ENCODE measurements around the gene IKZF3.
"Not testable (repeated sequence)": the region's sequence is repeated elsewhere in the genome, so short reads cannot be mapped to it uniquely, and the experiment has no call there.

The IKZF3 gene

GRCh38 chr17:39739885-39740356 lies 124.2 kb downstream of the IKZF3 start:
- no peak for DNase-seq (ENCODE audit: low read depth)

GRCh38 chr17:39738983-39739884 lies 124.9 kb downstream of the IKZF3 start:
- peak; percentile 68 for DNase-seq (ENCODE audit: low read depth)

DNA sequence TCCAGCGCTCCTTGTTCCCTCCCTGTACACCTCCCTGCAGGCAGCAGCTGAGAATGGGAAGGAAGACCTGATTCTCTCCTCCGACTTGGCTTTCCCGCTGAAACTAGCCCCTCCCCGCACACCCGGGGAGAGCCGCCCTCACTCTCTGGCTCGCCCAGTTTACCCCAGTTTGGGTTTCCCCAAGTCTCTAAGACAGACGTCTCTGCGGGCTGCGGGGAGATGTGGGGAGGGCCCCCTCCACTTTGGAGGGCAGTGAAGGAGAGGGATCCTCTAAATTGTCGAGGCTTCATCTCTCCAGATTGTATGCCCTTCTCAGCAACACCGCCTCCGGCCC lies 125.6 kb downstream of the IKZF3 start:
- DNase-seq (ENCODE audit: low read depth), result no peak

GRCh38 chr17:39737760-39738567 lies 126.1 kb downstream of the IKZF3 start, which contains the start of gene GRB7:
TSS of gene GRB7 (plus strand) at chr17:39737938. CDS start at chr17:39742302, 4,364 bp downstream.
- DNase-seq (ENCODE audit: low read depth), result no peak

DNA sequence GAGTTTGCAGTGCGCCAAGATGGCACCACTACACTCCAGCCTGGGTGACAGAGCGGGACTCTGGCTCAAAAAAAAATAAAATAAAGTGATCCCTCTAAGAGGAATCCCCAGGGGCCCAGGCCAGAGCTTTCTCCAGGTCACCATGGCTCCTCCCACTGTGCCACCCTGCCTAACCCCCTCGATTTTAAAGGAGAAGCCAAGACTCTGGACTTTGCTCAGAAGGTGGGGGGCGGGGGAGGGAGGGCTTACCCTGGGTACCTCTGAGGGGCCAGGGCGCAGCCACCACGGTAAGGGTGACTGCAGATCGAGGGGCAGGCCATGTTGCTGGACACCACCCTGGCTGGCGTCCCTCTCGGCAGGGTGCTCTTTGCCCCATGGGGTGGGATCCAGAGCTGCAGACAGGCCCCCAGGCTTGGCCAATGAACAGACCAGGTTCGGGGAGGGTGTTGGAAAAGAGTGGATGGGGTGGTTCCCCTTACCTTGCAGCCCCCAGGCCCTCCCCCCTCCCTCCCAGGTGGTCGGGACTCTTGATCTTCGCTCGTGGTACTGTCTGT lies 126.8 kb downstream of the IKZF3 start:
- DNase-seq (ENCODE audit: low read depth), result no peak

DNA sequence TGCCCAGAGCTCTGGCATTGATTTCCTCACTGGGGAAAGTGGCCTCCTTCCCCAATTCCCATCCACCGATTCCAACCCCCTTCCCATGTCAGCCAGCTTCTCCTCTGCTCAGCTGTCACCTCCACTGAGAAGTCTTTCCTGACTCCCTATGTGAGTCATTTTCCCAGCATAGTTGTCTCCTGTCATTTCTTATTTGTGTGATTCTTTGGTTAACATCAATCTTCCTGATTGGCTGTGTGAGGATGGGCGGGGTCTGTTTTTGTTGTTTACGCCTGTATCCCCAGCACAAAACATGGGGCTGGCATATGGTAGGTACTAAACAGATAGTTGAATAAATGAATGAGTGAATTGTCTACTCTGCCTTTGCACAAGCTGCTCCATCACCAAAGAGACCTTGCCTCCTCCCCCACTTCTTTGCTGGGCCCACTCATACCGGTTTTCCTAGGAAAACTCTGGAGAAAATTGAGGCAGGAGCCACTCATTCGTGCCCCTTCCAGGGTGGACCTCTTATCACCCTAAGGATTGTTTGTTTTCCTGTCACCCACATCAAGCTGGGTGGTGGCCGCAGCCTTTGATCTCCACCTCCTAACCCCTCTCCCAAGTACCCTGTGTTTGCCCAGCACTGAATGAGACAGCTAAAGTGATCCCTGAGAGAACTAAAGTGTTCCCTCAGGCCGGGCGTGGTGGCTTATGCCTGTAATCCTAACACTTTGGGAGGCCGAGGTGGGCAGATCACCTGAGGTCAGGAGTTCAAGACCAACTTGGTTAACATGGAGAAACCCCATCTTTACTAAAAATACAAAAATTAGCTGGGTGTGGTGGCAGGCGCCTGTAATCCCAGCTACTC lies 127.6 kb downstream of the IKZF3 start:
- DNase-seq (ENCODE audit: low read depth), result peak; percentile 55

- DNase-seq (ENCODE audit: low read depth), result no peak
Observed at GRCh38 chr17:39735882-39736281, 128.2 kb downstream of the IKZF3 start.

DNA sequence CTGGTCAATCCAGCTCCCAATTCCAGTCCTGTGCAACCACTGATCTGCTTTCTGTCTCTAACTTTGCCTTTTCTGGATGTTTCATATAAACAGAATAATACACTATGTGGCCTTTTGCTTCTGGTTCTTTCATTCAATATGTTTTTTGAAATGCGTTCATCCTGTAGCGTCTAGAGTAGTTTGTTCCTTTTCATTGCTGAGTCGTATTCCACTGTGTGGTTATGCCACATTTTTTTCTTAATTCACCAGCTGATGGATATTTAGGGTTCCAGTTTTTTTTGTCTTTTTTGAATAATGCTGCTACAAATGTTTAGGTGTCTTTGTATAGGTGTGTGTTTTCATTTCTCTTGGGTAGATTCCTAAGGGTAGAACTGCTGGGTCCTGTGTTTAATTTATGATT lies 131.5 kb downstream of the IKZF3 start:
- DNase-seq (ENCODE audit: low read depth), result no peak

DNA sequence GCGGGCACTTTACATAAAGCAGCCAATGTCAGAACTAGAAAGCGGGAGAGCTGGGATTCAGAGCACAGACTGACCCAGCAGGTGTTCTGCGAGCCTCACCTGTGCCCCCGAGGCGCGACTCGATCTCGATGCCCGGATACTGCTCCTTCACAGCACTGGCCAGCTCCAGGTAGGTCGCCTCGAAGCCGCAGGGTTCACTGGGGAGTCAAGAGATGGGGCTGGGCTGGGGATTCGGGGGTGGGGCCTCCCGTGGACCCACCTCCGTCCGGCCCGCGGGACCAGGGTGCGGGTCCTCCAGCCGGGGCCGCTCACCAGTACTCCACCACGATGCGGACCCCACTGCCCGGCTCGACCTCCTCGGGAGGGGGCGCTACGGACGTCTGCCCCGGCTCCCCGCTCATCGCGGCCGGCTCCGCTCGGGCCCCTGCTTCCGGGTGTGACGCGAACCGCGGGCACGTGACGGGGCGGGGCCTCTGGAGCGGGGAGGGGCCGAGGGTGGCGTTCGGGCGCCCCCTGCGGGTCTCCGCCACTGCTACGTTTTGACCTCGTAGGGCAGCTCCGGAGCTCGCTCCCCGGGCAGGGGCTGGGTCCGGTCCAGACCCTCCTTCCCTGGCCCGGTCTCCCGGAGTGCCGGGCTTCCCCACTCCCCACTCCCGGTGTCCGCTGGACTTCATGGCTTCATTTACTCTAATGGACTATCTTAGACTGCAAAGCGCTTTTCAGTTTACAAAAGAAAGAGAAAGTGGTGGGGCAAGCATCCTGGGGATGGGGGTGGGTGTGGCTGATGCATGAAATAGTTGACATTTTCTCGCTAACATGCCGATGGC lies 133.8 kb downstream of the IKZF3 start, which contains the start of gene MIEN1:
Gene MIEN1 (minus strand): TSS at position 438 of the 827 bp plus-strand sequence. CDS start 37 bp downstream, at position 401.
- peak; percentile 82 for DNase-seq (ENCODE audit: low read depth)

DNA sequence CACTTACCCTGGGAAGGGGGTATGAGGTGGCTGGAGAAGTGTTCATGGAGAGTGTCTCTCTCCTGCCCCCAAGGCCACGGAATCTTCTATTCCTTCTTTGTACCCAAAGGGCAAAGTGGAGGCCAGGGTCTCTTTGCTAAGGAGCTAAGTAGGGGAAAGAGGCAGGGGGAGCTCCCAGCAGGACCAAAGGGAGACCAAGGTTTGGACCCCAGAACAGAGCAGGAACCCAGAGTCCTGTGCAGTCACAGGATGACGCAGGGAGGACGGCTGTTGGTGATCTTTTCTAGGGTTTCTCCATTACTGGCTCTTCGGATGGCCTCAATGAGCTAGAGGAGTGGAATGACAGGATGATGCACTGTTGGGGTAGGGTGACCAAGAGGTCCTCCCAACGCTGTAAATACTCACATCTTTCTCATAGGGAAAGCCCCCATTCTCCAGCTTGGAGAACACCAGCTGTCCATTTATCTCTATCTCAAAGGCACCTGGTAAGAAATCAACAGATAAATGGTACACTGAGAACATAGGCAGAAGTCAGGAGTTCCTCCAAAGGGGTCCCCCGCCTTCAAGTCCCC lies 134.7 kb downstream of the IKZF3 start:
- DNase-seq (ENCODE audit: low read depth), result peak; percentile 26

- no peak for DNase-seq (ENCODE audit: low read depth)
Observed at GRCh38 chr17:39727556-39727955, 136.6 kb downstream of the IKZF3 start.

- no peak for DNase-seq (ENCODE audit: low read depth)
Observed at GRCh38 chr17:39726617-39727016, 137.5 kb downstream of the IKZF3 start.

GRCh38 chr17:39725923-39726322 lies 138.2 kb downstream of the IKZF3 start:
- DNase-seq (ENCODE audit: low read depth), result not testable (repeated sequence)

GRCh38 chr17:39724731-39725130 lies 139.4 kb downstream of the IKZF3 start:
- no peak for DNase-seq (ENCODE audit: low read depth)

DNA sequence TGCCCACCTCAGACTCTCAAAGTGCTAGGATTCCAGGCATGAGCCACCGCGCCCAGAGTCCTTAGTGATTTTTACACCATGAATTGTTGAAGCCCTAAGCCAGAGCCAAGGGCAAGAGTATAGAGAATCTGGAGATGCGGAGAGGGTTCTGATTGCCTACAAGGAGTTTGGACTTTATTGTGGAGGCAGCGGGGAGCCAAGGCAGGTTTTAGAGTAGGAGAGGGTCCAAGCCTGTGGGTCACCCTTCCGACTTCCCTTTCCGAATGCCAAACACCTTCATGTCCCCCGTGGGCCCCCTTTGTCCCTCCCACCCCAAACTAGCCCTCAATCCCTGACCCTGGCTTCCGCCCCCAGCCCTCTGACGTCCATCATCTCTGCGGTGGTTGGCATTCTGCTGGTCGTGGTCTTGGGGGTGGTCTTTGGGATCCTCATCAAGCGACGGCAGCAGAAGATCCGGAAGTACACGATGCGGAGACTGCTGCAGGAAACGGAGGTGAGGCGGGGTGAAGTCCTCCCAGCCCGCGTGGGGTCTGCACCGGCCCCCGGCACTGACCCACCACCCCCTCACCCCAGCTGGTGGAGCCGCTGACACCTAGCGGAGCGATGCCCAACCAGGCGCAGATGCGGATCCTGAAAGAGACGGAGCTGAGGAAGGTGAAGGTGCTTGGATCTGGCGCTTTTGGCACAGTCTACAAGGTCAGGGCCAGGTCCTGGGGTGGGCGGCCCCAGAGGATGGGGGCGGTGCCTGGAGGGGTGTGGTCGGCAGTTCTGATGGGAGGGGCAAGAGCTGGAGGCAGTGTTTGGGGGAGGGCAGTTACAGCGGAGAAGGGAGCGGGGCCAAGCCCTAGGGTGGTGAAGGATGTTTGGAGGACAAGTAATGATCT lies 140.9 kb downstream of the IKZF3 start:
- no peak for DNase-seq (ENCODE audit: low read depth)

DNA sequence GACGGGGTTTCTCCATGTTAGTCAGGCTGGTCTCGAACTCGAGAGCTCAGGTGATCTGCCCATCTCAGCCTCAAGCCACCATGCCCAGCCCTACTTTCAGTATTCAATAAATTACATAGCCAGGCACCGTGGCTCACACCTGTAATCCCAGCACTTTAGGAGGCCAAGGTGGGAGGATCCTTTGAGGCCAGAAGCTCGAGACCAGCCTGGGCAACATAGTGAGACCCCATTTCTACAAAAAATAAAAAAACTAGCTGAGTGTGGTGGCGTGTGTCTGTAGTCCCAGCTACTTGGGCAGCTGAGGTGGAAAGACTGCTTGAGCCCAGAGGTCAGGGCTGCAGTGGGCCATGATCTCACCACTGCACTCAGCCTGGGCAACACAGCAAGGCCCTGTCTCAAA lies 142.0 kb downstream of the IKZF3 start:
- no peak for DNase-seq (ENCODE audit: low read depth)

DNA sequence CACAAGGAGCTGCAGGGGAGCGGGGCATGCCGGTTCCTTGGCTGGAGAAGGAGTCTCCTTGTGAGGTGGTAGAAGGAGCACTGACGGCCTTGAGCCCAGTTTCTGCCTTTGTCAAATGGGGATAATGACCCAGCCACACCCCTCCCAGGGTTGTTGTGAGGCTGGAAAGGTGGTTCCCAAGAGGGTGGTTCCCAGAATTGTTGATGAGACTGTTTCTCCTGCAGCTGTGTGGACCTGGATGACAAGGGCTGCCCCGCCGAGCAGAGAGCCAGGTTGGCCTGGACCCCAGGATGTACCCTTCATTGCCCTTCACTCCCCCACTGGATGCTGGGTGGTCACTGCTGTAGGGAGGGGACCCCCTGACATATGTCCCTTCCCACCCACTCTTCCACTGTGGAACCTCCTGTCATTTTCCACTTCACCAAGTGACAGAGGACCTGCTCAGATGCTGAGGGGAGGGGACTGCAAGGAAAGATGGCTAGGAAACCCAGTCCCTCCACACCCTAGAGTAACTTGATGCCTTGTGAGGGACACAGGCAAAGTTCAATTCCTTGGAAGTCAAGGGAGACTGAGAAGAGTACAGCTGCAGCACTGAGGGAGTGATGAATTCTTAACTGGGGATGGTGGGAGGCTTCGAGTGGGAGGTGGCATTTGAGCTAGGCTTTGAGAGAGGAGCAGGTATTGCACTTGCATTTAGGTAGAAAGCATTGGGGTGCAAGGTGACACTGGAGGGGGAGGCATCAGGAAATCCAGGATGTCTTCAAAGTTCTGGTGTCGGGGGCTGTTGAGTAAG lies 144.4 kb downstream of the IKZF3 start:
- no peak for DNase-seq (ENCODE audit: low read depth)

DNA sequence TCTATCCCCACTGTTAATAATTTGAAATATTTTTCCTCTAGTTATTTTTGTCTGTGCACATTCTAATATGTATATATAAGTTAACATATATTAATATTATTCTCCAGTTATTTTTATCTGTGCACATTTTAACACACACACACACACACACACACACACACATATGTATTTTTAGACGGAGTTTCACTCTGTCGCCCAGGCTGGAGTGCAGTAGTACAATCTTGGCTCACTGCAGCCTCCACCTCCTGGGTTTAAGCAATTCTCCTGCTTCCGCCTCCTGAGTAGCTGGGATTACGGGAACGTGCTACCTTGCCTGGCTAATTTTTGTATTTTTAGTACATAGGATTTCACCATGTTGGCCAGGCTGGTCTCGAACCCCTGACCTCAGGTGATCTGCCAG lies 146.5 kb downstream of the IKZF3 start:
- no peak for DNase-seq (ENCODE audit: low read depth)
